Chondrocyte (in vitro differentiated cells): ENCODE measurements around the gene C1QTNF8. TPM values are rescaled to one million over a fixed set of nuclear protein-coding genes. Genes with fewer than 3 reads are reported as not detected.

ENCODE experiments used
- DNase-seq: peaks from one replicate; pipeline ENCODE4 v3.0.0; 2021; ENCODE audit warnings: mixed read lengths, low spot score
- H3K27ac Mint-ChIP-seq: one replicate; pipeline ENCODE4 v1.8.0; 2021; ENCODE audit warnings: mild to moderate bottlenecking, moderate library complexity, mixed read lengths; ENCODE audit not compliant: unreplicated experiment
- H3K27me3 Mint-ChIP-seq: 2 replicates; pipeline ENCODE4 v1.8.0; 2021; ENCODE audit warnings: low read depth, mixed read lengths
- H3K36me3 Mint-ChIP-seq: 2 replicates; pipeline ENCODE4 v1.8.0; 2021; ENCODE audit warnings: low read depth, mixed read lengths
- H3K4me1 Mint-ChIP-seq: 2 replicates; pipeline ENCODE4 v1.8.0; 2021; ENCODE audit warnings: low read depth, mild to moderate bottlenecking, mixed read lengths
- H3K4me3 Mint-ChIP-seq: one replicate; pipeline ENCODE4 v1.8.0; 2021; ENCODE audit warnings: mild to moderate bottlenecking, moderate library complexity, mixed read lengths; ENCODE audit not compliant: unreplicated experiment
- H3K9me3 Mint-ChIP-seq: 2 replicates; pipeline ENCODE4 v1.8.0; 2021; ENCODE audit warnings: low read depth, mixed read lengths
- CTCF ChIP-seq: fragments of 200-600 bp; sonication (generic); IDR thresholded peaks from 2 replicates; pipeline ENCODE4 v1.5.0; 2021; ENCODE audit warnings: antibody characterized with exemption, mild to moderate bottlenecking, moderate library complexity
- total RNA-seq: library from RNA; stranded (reverse); gene quantifications from 3 replicates; pipeline ENCODE4 v1.2.1, GENCODE V29; 2021

C1QTNF8 gene
- total RNA-seq, 1 donor from 2014 or later = not detected

GRCh38 chr16:1119766-1120576 lies 23.9 kb upstream of the C1QTNF8 start:
- no peaks in the 10 kb centered on the region for H3K27me3 Mint-ChIP-seq
- no peak overlapping the region for H3K4me3 Mint-ChIP-seq
- no peak for TF ChIP-seq CTCF
- no peaks in the 10 kb centered on the region for H3K9me3 Mint-ChIP-seq
- no peaks in the 10 kb centered on the region for H3K4me1 Mint-ChIP-seq
- no peak for DNase-seq
- H3K27ac Mint-ChIP-seq = no peak overlapping the region
- H3K36me3 Mint-ChIP-seq = no peaks in the 10 kb centered on the region

- no peak for TF ChIP-seq CTCF
- no peak overlapping the region for H3K4me3 Mint-ChIP-seq
- no peaks in the 10 kb centered on the region for H3K4me1 Mint-ChIP-seq
- H3K27me3 Mint-ChIP-seq = no peaks in the 10 kb centered on the region
- no peak overlapping the region for H3K27ac Mint-ChIP-seq
- no peaks in the 10 kb centered on the region for H3K36me3 Mint-ChIP-seq
- no peak for DNase-seq
- H3K9me3 Mint-ChIP-seq = no peaks in the 10 kb centered on the region
Observed at GRCh38 chr16:1119129-1119528, 23.1 kb upstream of the C1QTNF8 start.

GRCh38 chr16:1117926-1118325 lies 21.9 kb upstream of the C1QTNF8 start:
- DNase-seq = no peak
- H3K4me1 Mint-ChIP-seq = no peaks in the 10 kb centered on the region
- H3K27ac Mint-ChIP-seq = no peak overlapping the region
- H3K9me3 Mint-ChIP-seq = no peaks in the 10 kb centered on the region
- H3K4me3 Mint-ChIP-seq = no peak overlapping the region
- no peaks in the 10 kb centered on the region for H3K36me3 Mint-ChIP-seq
- no peaks in the 10 kb centered on the region for H3K27me3 Mint-ChIP-seq
- TF ChIP-seq CTCF = no peak

GRCh38 chr16:1117176-1117900 lies 21.3 kb upstream of the C1QTNF8 start:
- no peak for DNase-seq
- Mint-ChIP-seq H3K4me3 (no peak overlapping the region), H3K36me3 (no peaks in the 10 kb centered on the region), H3K27ac (no peak overlapping the region), H3K27me3 (peaks cover 2% of the 10 kb centered on the region), H3K4me1 (no peaks in the 10 kb centered on the region), H3K9me3 (no peaks in the 10 kb centered on the region)
- TF ChIP-seq CTCF = no peak

- no peaks in the 10 kb centered on the region for H3K36me3 Mint-ChIP-seq
- H3K4me1 Mint-ChIP-seq = no peaks in the 10 kb centered on the region
- H3K4me3 Mint-ChIP-seq = no peak overlapping the region
- no peak for TF ChIP-seq CTCF
- H3K9me3 Mint-ChIP-seq = no peaks in the 10 kb centered on the region
- H3K27ac Mint-ChIP-seq = no peak overlapping the region
- peaks cover 3% of the 10 kb centered on the region for H3K27me3 Mint-ChIP-seq
- no peak for DNase-seq
Observed at GRCh38 chr16:1116693-1117077, 20.6 kb upstream of the C1QTNF8 start.
